Stimulated activated CD8-positive, alpha-beta memory T cell treated with anti-CD3 and anti-CD28 coated beads, Interleukin-4, amount 100 ng/mL, for 24 hours (primary cell): ENCODE data around the gene GRPEL1.
"Not testable (repeated sequence)": the region's sequence is repeated elsewhere in the genome, so short reads cannot be mapped to it uniquely, and the experiment has no call there.

Experiments
- DNase-seq: peaks from one replicate; pipeline ENCODE4 v3.0.0-alpha.2; 2020; ENCODE audit warnings: low read depth

Gene GRPEL1

GRCh38 chr4:7089213-7089986, 21.5 kb upstream of the GRPEL1 start:
- no peak for DNase-seq

- DNase-seq: no peak
Measured at GRCh38 chr4:7087036-7087435, 19.2 kb upstream of the GRPEL1 start.

GRCh38 chr4:7086384-7086783, 18.5 kb upstream of the GRPEL1 start:
- DNase-seq: no peak

GRCh38 chr4:7084564-7084961, 16.7 kb upstream of the GRPEL1 start:
- DNase-seq: not testable (repeated sequence)

GRCh38 chr4:7083597-7084563, 16.0 kb upstream of the GRPEL1 start:
- no peak for DNase-seq

- not testable (repeated sequence) for DNase-seq
Measured at GRCh38 chr4:7079909-7080308, 12.0 kb upstream of the GRPEL1 start.

- not testable (repeated sequence) for DNase-seq
Measured at GRCh38 chr4:7079483-7079882, 11.6 kb upstream of the GRPEL1 start.

GRCh38 chr4:7078025-7078424, 10.2 kb upstream of the GRPEL1 start:
- no peak for DNase-seq

- DNase-seq: no peak
Measured at GRCh38 chr4:7077371-7077770, 9.5 kb upstream of the GRPEL1 start.

GRCh38 chr4:7076696-7077082, 8.8 kb upstream of the GRPEL1 start:
- DNase-seq: no peak

GRCh38 chr4:7075962-7076695, 8.3 kb upstream of the GRPEL1 start:
- DNase-seq: no peak

- no peak for DNase-seq
Measured at GRCh38 chr4:7074426-7074825, 6.6 kb upstream of the GRPEL1 start.

- no peak for DNase-seq
Measured at GRCh38 chr4:7073526-7074390, 5.9 kb upstream of the GRPEL1 start.

GRCh38 chr4:7073059-7073458, 5.2 kb upstream of the GRPEL1 start:
- no peak for DNase-seq

- DNase-seq: peak; percentile 68
Measured at GRCh38 chr4:7070729-7071511, 3.1 kb upstream of the GRPEL1 start.

- no peak for DNase-seq
Measured at GRCh38 chr4:7068883-7069282, 1.0 kb upstream of the GRPEL1 start.

- no peak for DNase-seq
Measured at GRCh38 chr4:7068279-7068842, 497 bp upstream of the GRPEL1 start.

- DNase-seq: no peak
Measured at GRCh38 chr4:7067126-7067451, 775 bp downstream of the GRPEL1 start.

GRCh38 chr4:7066493-7066892, 1.4 kb downstream of the GRPEL1 start:
- DNase-seq: no peak

GRCh38 chr4:7066006-7066405, 1.9 kb downstream of the GRPEL1 start:
- no peak for DNase-seq
